Measurements from ENCODE around the gene PRUNE2.
"Not testable (repeated sequence)": the region's sequence is repeated elsewhere in the genome, so short reads cannot be mapped to it uniquely, and the experiment has no call there.

PRUNE2 gene

DNA sequence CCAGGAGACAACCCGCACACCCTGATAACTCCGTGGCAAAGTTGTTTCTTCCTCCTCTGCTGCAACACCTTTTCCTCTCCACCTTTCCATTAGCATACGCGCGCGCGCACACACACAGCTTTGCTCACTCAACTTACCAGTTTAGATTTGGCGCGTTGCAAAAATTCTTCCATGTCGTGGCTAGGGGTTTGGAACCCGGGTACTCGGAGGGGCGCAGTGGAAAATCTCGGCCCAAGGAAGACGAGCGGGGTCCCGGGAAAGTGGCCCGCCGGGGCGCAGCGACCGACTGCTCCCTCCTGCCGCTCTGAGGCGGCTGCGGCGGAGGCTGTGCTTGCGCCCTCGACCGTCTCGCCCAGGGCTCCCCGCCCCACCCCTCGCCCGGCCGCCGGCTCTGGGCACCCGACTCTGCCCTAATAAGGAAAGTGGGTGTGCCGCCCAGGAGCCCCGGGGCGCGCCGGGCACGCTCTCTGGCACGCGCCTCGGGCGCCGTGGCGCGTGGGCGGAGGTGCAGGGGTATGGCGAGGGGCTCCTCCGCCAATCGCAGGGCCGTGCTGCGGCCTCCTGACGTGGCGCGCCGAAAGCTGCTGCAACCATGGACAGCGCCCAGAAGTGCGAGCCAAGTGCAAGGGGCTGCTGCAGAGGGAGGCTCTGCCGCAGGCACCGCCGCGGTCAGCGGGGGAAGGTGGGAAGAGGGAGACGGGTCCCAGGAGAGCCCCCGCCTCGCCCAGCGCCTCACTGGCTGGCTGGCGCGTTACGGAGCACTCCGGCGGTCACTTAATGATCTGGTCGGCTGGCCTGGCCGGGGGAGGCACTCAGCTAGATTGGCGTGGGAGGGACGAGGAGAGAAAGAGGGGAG, at the start of gene PRUNE2:
TSS of gene PRUNE2 (minus strand) at position 324 of the 856 bp plus-strand sequence. CDS start at position 173, 151 bp downstream.
- peak; percentile 96 for DNase-seq (ENCODE audit: low spot score)

GRCh38 chr9:76955406-76955805, 49.5 kb upstream of the PRUNE2 start:
- DNase-seq (ENCODE audit: low spot score): not testable (repeated sequence)

- DNase-seq (ENCODE audit: low spot score): no peak
These were observed 44.0 kb upstream of the PRUNE2 start for GRCh38 chr9:76949865-76950264.

DNA sequence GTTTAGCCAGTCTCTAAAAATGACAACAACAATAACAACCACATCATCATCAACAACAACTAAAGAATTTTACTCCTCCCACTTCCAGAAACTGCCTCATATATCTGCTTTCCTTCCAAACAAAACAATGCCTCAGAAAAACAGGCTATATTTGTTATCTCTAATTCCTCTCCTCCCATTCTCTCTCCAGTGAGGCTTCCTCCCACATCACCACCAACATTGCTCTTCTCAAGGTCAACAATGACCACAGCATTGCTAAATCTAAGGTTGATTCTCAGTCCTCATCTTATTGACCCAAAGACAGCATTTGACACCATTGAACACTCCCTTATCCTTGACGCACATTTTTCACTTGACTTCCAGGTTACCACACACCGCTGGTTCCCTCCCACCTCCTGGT, 38.1 kb upstream of the PRUNE2 start:
- no peak for DNase-seq (ENCODE audit: low spot score)

GRCh38 chr9:76943054-76943453, 37.1 kb upstream of the PRUNE2 start:
- no peak for DNase-seq (ENCODE audit: low spot score)

GRCh38 chr9:76932757-76933156, 26.8 kb upstream of the PRUNE2 start:
- no peak for DNase-seq (ENCODE audit: low spot score)

DNA sequence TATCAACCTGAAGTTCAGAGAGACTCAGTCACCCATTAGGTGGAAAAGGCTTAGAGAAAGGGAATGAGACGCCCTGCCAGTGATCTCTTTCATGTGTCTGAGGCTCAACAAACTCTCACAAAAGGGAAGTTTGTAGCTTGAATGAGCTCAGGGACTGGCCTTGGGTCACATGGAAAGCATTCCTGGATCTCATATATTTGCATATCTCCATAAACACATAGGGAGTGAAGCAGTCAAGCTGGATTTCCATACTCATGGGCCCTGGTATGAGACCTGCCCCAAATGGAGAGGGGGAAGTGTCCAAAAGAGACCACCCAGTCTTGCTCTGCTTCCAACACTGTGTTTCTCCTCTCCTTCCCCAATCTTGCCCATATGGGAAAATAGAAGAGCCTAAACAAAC, 26.4 kb upstream of the PRUNE2 start:
- no peak for DNase-seq (ENCODE audit: low spot score)

GRCh38 chr9:76927540-76928240, 21.8 kb upstream of the PRUNE2 start:
- DNase-seq (ENCODE audit: low spot score): no peak

DNA sequence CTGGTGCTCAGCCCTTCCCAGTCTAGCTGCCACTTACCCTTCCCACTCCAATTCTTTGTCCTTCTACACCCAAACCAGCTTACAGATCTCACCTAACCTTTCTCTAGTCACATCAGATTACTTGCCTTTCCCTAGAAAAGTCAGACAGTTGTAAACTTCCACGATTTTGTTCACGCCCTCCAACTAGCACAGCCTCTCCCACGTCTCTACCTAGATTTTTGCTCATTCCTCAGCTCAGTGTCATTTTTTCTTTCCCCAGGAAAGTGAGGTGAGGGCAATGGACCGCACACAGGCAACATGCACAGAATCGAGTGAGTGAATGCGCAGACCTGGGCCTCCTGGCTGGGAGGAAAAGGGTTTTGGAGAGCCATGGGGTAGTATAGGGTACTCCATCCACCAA, 20.9 kb upstream of the PRUNE2 start:
- DNase-seq (ENCODE audit: low spot score): no peak

DNA sequence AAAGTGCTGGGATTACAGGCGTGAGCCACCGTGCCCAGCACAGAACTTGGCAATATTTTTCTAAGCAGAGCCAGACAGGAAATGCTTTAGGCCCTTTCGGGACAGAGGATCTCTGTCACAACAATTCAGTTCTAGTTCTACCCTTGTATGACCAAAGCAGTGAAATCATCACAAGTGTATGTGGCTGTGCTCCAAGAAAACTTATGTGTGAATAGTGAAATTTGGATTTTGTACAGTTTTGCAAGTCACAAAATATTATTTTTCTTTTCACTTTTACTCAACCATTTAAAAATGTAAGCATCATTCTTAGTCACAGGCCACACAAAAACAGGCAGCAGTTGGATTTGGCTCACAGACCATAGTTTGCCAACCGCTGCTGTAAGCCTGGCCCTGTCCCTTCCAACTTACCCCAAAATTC, 20.4 kb upstream of the PRUNE2 start:
- DNase-seq (ENCODE audit: low spot score): no peak

DNA sequence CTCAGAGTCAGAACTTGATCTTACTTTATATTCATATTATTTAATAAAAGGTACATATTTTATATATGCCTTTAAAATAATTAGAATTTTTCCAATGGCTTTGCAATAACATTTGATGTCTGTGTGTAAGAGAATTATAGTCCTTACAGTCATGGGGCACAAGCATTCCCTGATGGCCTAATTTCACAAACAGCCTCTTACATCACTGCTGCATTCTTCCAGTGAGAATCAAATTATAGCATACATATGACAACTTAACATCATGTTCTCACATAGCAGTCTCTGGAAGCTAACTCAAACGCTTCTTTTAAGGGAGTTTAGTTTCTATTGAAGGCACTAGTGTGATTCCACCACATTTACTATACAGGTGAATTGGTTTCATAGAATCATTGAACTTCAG, 15.3 kb upstream of the PRUNE2 start:
- no peak for DNase-seq (ENCODE audit: low spot score)

GRCh38 chr9:76917299-76917698, 11.4 kb upstream of the PRUNE2 start:
- no peak for DNase-seq (ENCODE audit: low spot score)

GRCh38 chr9:76916231-76916630, 10.3 kb upstream of the PRUNE2 start:
- DNase-seq (ENCODE audit: low spot score): no peak

- DNase-seq (ENCODE audit: low spot score): no peak
These were observed 7.6 kb upstream of the PRUNE2 start for GRCh38 chr9:76913467-76913866.

- no peak for DNase-seq (ENCODE audit: low spot score)
These were observed 6.8 kb upstream of the PRUNE2 start for GRCh38 chr9:76912636-76913275.

- no peak for DNase-seq (ENCODE audit: low spot score)
These were observed 6.1 kb upstream of the PRUNE2 start for GRCh38 chr9:76911971-76912370.

- no peak for DNase-seq (ENCODE audit: low spot score)
These were observed 4.9 kb upstream of the PRUNE2 start for GRCh38 chr9:76910861-76911260.

DNA sequence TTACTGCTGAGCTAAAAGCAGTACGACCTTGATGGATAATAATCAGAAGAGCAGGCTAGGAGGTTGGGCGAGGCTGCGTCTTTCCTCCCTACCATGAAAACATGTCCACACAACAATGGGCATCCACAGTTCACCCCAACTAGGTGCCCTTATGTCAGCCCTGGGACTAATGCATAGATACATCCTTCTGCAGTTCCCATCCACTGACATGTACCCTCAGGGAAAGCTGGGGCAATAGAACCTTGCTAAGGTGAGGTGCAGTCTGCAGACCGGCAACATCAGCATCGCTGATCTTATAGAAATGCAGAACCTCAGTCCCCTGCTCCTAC, 697 bp upstream of the PRUNE2 start:
- no peak for DNase-seq (ENCODE audit: low spot score)

- DNase-seq (ENCODE audit: low spot score): no peak
These were observed 1.1 kb downstream of the PRUNE2 start for GRCh38 chr9:76904661-76905457.

GRCh38 chr9:76902395-76902794, 3.5 kb downstream of the PRUNE2 start:
- DNase-seq (ENCODE audit: low spot score): no peak

GRCh38 chr9:76901801-76902200, 4.1 kb downstream of the PRUNE2 start:
- DNase-seq (ENCODE audit: low spot score): no peak

- no peak for DNase-seq (ENCODE audit: low spot score)
These were observed 5.0 kb downstream of the PRUNE2 start for GRCh38 chr9:76900884-76901440.
